H9 (cell line): ENCODE measurements around the gene CUBN. TPM values are rescaled to one million over a fixed set of nuclear protein-coding genes. Genes with fewer than 3 reads are reported as not detected.

Experiments
- DNase-seq: peaks from one replicate; pipeline ENCODE4 v3.0.0-alpha.2; 2017
- H2AFZ ChIP-seq: one replicate; pipeline ENCODE4 v1.6.1; 2013; ENCODE audit warnings: mild to moderate bottlenecking, low read length, control low read depth, moderate library complexity
- H2AK5ac ChIP-seq: 2 replicates; pipeline ENCODE4 v1.6.1; 2013; ENCODE audit warnings: low read length, control low read depth, mixed read lengths; ENCODE audit not compliant: insufficient read length
- H2BK120ac ChIP-seq: one replicate; pipeline ENCODE4 v1.6.1; 2013; ENCODE audit warnings: low read depth, mild to moderate bottlenecking, low read length, control low read depth, inconsistent platforms; ENCODE audit not compliant: poor library complexity, severe bottlenecking
- H2BK12ac ChIP-seq: 2 replicates; pipeline ENCODE4 v1.6.1; 2013; ENCODE audit warnings: low read length, control low read depth, mixed read lengths, low read depth; ENCODE audit not compliant: insufficient read length
- H2BK15ac ChIP-seq: 2 replicates; pipeline ENCODE4 v1.6.1; 2013; ENCODE audit warnings: low read depth, low read length, control low read depth
- H2BK20ac ChIP-seq: one replicate; pipeline ENCODE4 v1.6.1; 2013; ENCODE audit warnings: low read depth, mild to moderate bottlenecking, low read length, control low read depth, inconsistent platforms; ENCODE audit not compliant: poor library complexity, severe bottlenecking
- H2BK5ac ChIP-seq: 2 replicates; pipeline ENCODE4 v1.6.1; 2013; ENCODE audit warnings: low read length, control low read depth, mixed read lengths; ENCODE audit not compliant: insufficient read length
- H3K14ac ChIP-seq: 2 replicates; pipeline ENCODE4 v1.6.1; 2013; ENCODE audit warnings: low read length, control low read depth; ENCODE audit not compliant: insufficient read depth
- H3K18ac ChIP-seq: 2 replicates; pipeline ENCODE4 v1.6.1; 2013; ENCODE audit warnings: low read depth, mild to moderate bottlenecking, mixed read lengths, low read length, control low read depth; ENCODE audit not compliant: insufficient read length
- H3K23ac ChIP-seq: 2 replicates; pipeline ENCODE4 v1.6.1; 2013; ENCODE audit warnings: low read length, control low read depth, mixed read lengths, low read depth; ENCODE audit not compliant: insufficient read length
- H3K23me2 ChIP-seq: 2 replicates; pipeline ENCODE4 v1.6.1; 2013; ENCODE audit warnings: low read depth, mild to moderate bottlenecking, mixed read lengths, low read length, control low read depth; ENCODE audit not compliant: insufficient read length, poor library complexity, severe bottlenecking
- H3K27ac ChIP-seq: 2 replicates; pipeline ENCODE4 v1.5.1; 2013; ENCODE audit warnings: low read length, control low read depth, mixed read lengths, low read depth; ENCODE audit not compliant: insufficient read length
- H3K27me3 ChIP-seq: 2 replicates; pipeline ENCODE4 v1.6.1; 2013; ENCODE audit warnings: low read length, control low read depth, inconsistent platforms; ENCODE audit not compliant: insufficient read depth
- H3K4ac ChIP-seq: 2 replicates; pipeline ENCODE4 v1.6.1; 2013; ENCODE audit warnings: low read depth, mild to moderate bottlenecking, control low read depth, inconsistent platforms, low read length, moderate library complexity
- H3K4me1 ChIP-seq: 2 replicates; pipeline ENCODE4 v1.6.1; 2013; ENCODE audit warnings: low read length, control low read depth, inconsistent platforms; ENCODE audit not compliant: insufficient read depth
- H3K4me2 ChIP-seq: 2 replicates; pipeline ENCODE4 v1.6.1; 2013; ENCODE audit warnings: low read length, control low read depth, mixed read lengths; ENCODE audit not compliant: insufficient read length, insufficient read depth
- H3K56ac ChIP-seq: 2 replicates; pipeline ENCODE4 v1.6.1; 2013; ENCODE audit warnings: low read depth, mild to moderate bottlenecking, mixed read lengths, low read length, control low read depth; ENCODE audit not compliant: insufficient read length
- H3K79me1 ChIP-seq: 2 replicates; pipeline ENCODE4 v1.6.1; 2013; ENCODE audit warnings: low read depth, mild to moderate bottlenecking, moderate library complexity, low read length, control low read depth, inconsistent platforms; ENCODE audit not compliant: insufficient read depth, poor library complexity, severe bottlenecking
- H3K79me2 ChIP-seq: 2 replicates; pipeline ENCODE4 v1.6.1; 2013; ENCODE audit warnings: low read length, control low read depth, inconsistent platforms; ENCODE audit not compliant: insufficient read depth
- H3K9ac ChIP-seq: 2 replicates; pipeline ENCODE4 v1.6.1; 2013; ENCODE audit warnings: low read length, control low read depth, mixed read lengths; ENCODE audit not compliant: insufficient read length; ENCODE audit errors: extremely low read depth
- H3K9me3 ChIP-seq: one replicate; pipeline ENCODE4 v1.6.1; 2013; ENCODE audit warnings: low read depth, low read length, inconsistent platforms; ENCODE audit not compliant: control insufficient read depth
- H3T11ph ChIP-seq: one replicate; pipeline ENCODE4 v1.6.1; 2013; ENCODE audit warnings: mild to moderate bottlenecking, low read length, control low read depth, inconsistent platforms
- H4K20me1 ChIP-seq: one replicate; pipeline ENCODE4 v1.6.1; 2013; ENCODE audit not compliant: control insufficient read depth, insufficient read length, insufficient read depth
- H4K5ac ChIP-seq: 2 replicates; pipeline ENCODE4 v1.6.1; 2013; ENCODE audit warnings: low read depth, mild to moderate bottlenecking, mixed read lengths, low read length, control low read depth; ENCODE audit not compliant: insufficient read length
- H4K8ac ChIP-seq: replicated peaks from 2 replicates; pipeline ENCODE4 v1.6.1; 2013; ENCODE audit warnings: low read length, control low read depth, mixed read lengths, low read depth; ENCODE audit not compliant: insufficient read length
- H4K91ac ChIP-seq: 2 replicates; pipeline ENCODE4 v1.6.1; 2013; ENCODE audit warnings: low read depth, mild to moderate bottlenecking, moderate library complexity, mixed read lengths, low read length, control low read depth; ENCODE audit not compliant: insufficient read length
- H3K27ac Mint-ChIP-seq, 3 experiments: 2 replicates in 2 of 3; 3 replicates in 1 of 3; pipeline ENCODE4 v1.8.0; 2020 to 2021; ENCODE audit warnings: mixed read lengths in 3 of 3, mild to moderate bottlenecking in 1 of 3, moderate library complexity in 1 of 3
- H3K27me3 Mint-ChIP-seq: 2 replicates; pipeline ENCODE4 v1.8.0; 2021; ENCODE audit warnings: low read depth, mild to moderate bottlenecking, moderate library complexity, mixed read lengths
- H3K36me3 Mint-ChIP-seq, 3 experiments: 2 replicates in 2 of 3; 3 replicates in 1 of 3; pipeline ENCODE4 v1.8.0; 2020 to 2021; ENCODE audit warnings: low read depth in 3 of 3, mixed read lengths in 3 of 3; ENCODE audit not compliant: insufficient read depth in 1 of 3
- H3K4me1 Mint-ChIP-seq, 2 experiments: 2 replicates each; pipeline ENCODE4 v1.8.0; 2020; ENCODE audit warnings: mixed read lengths in 2 of 2
- H3K4me3 Mint-ChIP-seq, 2 experiments: 2 replicates in 1 of 2; 3 replicates in 1 of 2; pipeline ENCODE4 v1.8.0; 2020 to 2021; ENCODE audit warnings: mild to moderate bottlenecking in 2 of 2, mixed read lengths in 2 of 2, moderate library complexity in 1 of 2
- H3K9me3 Mint-ChIP-seq, 2 experiments: 2 replicates in 1 of 2; 3 replicates in 1 of 2; pipeline ENCODE4 v1.8.0; 2020; ENCODE audit warnings: mild to moderate bottlenecking in 2 of 2, mixed read lengths in 2 of 2, moderate library complexity in 1 of 2
- CTCF ChIP-seq: fragments of 200-600 bp; sonication (generic); conservative IDR thresholded peaks from 3 replicates; pipeline ENCODE4 v1.8.0; 2021; ENCODE audit warnings: antibody characterized with exemption, mild to moderate bottlenecking
- WGBS: extraction: QIAGEN DNeasy Blood & Tissue Kit; methylation state at CpG from one replicate; pipeline ENCODE4 v1.1.7; 2013; ENCODE audit warnings: missing lambda C conversion rate, low lambda C conversion rate, mixed read lengths; ENCODE audit not compliant: insufficient read length; ENCODE audit errors: extremely low coverage; 5-methylcytosine and 5-hydroxymethylcytosine counted together
- total RNA-seq: library from RNA; stranded (reverse); gene quantifications from 2 replicates; pipeline ENCODE4 v1.2.1, GENCODE V29; 2021

The CUBN gene
- total RNA-seq, 1 experiment from 2014 or later: 0.26 TPM

- Histone ChIP-seq H3K9me3 (no peaks in the 10 kb centered on the region), H3K14ac (no peak overlapping the region), H2BK120ac (no peak overlapping the region), H3K79me1 (no peaks in the 10 kb centered on the region), H3K27me3 (no peaks in the 10 kb centered on the region), H4K91ac (no peak overlapping the region), H3K9ac (no peak overlapping the region), H2AK5ac (no peak overlapping the region), H3K23me2 (no peaks in the 10 kb centered on the region), H2AFZ (no peak overlapping the region), H3K4me1 (0 out of 2 replicates have a peak, but pooled peaks cover 3% of the 10 kb centered on the region), H4K5ac (no peak overlapping the region), H3K4ac (no peak overlapping the region), H2BK15ac (no peak overlapping the region), H2BK20ac (no peak overlapping the region), H3K79me2 (no peaks in the 10 kb centered on the region), H3T11ph (no peak overlapping the region), H4K8ac (no peak overlapping the region), H2BK12ac (no peak overlapping the region), H4K20me1 (no peaks in the 10 kb centered on the region), H3K27ac (no peak overlapping the region), H3K4me2 (no peak overlapping the region), H3K56ac (no peak overlapping the region), H3K18ac (no peak overlapping the region), H2BK5ac (no peak overlapping the region), H3K23ac (no peak overlapping the region)
- peaks cover 0 to 4% (median 0%) of the 10 kb centered on the region in 3 experiments; a peak in 2 of 7 replicates for H3K36me3 Mint-ChIP-seq
- peaks cover 12 to 27% of the 10 kb centered on the region in 2 experiments for H3K4me1 Mint-ChIP-seq
- no peak for DNase-seq
- no peak for TF ChIP-seq CTCF
- H3K27me3 Mint-ChIP-seq: no peaks in the 10 kb centered on the region
- no CpG with 5 or more reads among the region's 1 CpG for WGBS
- no peak overlapping the region for H3K27ac Mint-ChIP-seq
- H3K9me3 Mint-ChIP-seq: peaks cover 0 to 6% of the 10 kb centered on the region in 2 experiments; a peak in 2 of 5 replicates
- no peak overlapping the region for H3K4me3 Mint-ChIP-seq
Measured at GRCh38 chr10:17066000-17066399, 63.6 kb downstream of the CUBN start.
